Measurements from ENCODE around the gene PER2.

PER2 gene

DNA sequence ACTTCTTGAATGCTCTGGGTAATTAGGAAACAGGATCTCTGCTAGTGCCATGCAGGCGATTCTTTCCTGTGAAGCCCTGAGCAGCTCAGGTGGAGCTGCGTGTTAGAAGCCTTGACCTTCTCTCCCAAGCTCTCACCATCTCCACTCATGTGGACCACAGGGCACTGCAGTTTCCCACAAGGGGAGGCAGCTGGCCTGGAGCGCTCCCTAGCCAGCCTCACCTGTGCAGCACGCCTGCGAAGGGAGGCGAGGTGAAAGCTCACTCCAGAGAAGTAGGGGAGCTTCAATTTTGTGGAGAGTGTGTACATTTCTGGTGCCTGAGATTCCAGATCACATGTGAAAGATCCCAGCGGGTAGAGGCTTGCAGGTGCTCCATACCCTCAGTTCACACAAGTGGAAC, 37.5 kb downstream of the PER2 start:
- no peak for DNase-seq (ENCODE audit: low spot score)
- in situ Hi-C loops (cut with MboI; ENCODE audit: low sequenced_read_pairs, unreplicated experiment): no loop called here
- TF ChIP-seq, protein P1, sequence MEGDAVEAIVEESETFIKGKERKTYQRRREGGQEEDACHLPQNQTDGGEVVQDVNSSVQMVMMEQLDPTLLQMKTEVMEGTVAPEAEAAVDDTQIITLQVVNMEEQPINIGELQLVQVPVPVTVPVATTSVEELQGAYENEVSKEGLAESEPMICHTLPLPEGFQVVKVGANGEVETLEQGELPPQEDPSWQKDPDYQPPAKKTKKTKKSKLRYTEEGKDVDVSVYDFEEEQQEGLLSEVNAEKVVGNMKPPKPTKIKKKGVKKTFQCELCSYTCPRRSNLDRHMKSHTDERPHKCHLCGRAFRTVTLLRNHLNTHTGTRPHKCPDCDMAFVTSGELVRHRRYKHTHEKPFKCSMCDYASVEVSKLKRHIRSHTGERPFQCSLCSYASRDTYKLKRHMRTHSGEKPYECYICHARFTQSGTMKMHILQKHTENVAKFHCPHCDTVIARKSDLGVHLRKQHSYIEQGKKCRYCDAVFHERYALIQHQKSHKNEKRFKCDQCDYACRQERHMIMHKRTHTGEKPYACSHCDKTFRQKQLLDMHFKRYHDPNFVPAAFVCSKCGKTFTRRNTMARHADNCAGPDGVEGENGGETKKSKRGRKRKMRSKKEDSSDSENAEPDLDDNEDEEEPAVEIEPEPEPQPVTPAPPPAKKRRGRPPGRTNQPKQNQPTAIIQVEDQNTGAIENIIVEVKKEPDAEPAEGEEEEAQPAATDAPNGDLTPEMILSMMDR (IDR thresholded peaks at IDR 0.05; ENCODE audit: borderline replicate concordance, control extremely low read depth, extremely low read depth, insufficient read depth, missing control alignments): no peak

DNA sequence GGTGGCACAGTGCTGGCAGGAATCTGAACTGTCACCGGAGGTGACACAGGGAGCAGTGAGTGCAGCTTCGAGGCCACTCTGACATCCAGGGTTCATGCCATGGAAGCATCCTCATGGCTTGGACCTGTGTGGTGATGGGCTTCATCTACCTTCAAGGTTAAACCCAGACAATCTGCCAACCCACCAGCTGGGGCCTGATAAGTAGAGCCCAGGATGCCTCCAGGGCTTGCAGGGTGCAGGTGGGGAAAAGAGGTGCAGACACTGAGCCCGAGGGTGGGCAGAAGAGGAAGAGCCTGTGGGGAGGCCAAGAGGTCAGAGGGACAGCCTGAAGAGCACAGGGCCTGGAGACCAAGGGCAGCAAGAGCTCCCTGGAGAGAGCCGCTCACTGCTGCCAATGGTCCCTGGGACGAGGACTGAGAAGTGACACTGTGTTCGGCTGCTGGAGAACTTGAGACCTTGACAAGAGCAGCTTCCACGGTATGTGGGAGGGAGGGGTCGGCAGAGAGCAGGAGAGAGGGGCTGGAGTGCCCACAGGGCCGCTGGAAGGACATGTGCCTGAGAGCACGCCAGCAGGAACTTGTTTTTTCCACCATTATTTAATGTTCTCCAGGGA, 40.5 kb downstream of the PER2 start:
- TF ChIP-seq, protein P1 (IDR thresholded peaks at IDR 0.05; ENCODE audit: borderline replicate concordance, control extremely low read depth, extremely low read depth, insufficient read depth, missing control alignments): no peak
- no peak for DNase-seq (ENCODE audit: low spot score)
- in situ Hi-C loops (cut with MboI; ENCODE audit: low sequenced_read_pairs, unreplicated experiment): no loop called here

DNA sequence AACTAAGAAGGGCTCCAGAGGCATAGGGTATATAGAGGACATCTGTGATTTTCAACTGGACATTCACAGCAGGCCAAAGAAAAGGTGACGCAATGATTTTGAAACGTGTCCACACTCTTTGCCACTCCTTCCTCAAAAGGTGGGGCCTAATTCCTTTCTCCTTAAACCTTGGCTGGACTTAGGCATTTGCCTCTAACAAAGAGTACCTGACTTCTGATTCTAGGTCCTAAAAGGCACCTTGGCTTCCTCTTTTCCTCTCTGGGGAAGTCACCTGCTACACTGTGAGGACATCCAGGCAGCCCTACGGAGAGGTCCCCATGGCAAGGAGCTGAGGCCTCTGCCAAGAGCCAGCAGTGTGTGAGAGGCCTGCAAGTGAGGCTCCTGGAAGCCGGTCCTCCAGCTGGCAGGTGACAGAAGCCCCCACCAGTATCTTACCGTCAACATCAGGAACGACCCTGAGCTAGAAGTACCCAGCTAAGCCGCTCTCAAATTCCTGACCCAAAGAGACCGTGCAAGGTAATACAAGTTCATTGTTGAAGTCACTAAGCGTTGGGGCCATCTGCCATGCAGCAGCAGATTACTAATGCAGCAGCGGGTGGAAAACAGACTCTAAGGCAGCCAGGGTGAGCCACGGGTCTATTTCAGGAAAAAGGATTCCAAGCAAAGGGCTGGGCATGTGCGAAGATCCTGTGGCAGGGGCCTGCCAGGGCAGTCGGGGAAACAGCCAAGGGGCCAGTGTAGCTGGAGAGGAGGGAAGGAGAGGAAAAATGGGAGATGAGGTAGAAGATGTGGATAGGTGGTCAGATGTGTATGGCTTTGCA, 41.2 kb downstream of the PER2 start:
- TF ChIP-seq, protein P1 (IDR thresholded peaks at IDR 0.05; ENCODE audit: borderline replicate concordance, control extremely low read depth, extremely low read depth, insufficient read depth, missing control alignments): no peak
- in situ Hi-C loops (cut with MboI; ENCODE audit: low sequenced_read_pairs, unreplicated experiment): no loop called here
- DNase-seq (ENCODE audit: low spot score): no peak

DNA sequence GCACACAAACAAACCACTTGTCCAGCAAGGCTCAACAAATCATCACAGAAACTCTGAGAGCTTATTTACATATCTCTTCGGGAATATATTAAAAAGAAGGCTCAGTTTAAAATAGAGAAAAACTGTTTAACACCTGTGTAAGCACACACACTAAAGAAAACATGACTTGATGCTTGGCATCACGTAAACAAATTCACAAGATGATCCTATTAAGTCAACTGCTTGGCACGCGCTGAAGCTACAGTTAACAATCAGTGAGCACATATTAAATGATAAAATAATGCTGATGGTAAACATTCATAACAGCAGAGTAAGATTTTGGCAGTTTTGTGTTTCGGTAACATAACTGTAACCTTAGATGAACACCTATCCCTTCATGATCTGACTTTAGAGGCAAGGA, 44.3 kb downstream of the PER2 start:
- in situ Hi-C loops (cut with MboI; ENCODE audit: low sequenced_read_pairs, unreplicated experiment): no loop called here
- TF ChIP-seq, protein P1 (IDR thresholded peaks at IDR 0.05; ENCODE audit: borderline replicate concordance, control extremely low read depth, extremely low read depth, insufficient read depth, missing control alignments): no peak
- no peak for DNase-seq (ENCODE audit: low spot score)

DNA sequence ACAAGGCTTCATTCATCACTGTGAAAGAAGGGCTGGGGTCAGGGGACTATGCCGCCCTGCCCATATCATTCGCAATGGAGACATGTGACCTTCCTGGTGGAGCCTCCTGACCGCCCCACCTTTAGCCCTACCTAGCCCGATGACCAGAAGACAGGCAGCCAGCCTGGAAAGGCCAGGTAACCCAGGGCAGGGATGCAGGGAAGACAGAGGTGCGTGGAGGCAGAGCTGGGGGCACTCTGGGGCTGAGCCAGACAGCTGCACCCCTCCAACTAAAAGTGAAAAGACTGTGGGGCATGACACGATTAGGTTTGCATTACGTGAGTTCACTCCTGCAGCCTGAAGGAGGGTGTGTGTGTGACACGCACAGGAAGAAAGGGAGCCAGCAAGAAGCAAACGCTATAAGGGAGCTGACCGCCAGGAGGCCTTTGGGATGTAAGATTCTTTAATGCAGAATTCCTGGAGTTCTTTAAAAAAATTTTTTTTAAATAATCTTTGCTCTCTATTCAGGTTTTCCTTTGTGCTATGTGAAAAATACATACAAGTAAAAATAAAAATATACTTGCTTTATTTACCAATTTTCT, 44.8 kb downstream of the PER2 start:
- in situ Hi-C loops (cut with MboI; ENCODE audit: low sequenced_read_pairs, unreplicated experiment): no loop called here
- TF ChIP-seq, protein P1 (IDR thresholded peaks at IDR 0.05; ENCODE audit: borderline replicate concordance, control extremely low read depth, extremely low read depth, insufficient read depth, missing control alignments): no peak
- no peak for DNase-seq (ENCODE audit: low spot score)

DNA sequence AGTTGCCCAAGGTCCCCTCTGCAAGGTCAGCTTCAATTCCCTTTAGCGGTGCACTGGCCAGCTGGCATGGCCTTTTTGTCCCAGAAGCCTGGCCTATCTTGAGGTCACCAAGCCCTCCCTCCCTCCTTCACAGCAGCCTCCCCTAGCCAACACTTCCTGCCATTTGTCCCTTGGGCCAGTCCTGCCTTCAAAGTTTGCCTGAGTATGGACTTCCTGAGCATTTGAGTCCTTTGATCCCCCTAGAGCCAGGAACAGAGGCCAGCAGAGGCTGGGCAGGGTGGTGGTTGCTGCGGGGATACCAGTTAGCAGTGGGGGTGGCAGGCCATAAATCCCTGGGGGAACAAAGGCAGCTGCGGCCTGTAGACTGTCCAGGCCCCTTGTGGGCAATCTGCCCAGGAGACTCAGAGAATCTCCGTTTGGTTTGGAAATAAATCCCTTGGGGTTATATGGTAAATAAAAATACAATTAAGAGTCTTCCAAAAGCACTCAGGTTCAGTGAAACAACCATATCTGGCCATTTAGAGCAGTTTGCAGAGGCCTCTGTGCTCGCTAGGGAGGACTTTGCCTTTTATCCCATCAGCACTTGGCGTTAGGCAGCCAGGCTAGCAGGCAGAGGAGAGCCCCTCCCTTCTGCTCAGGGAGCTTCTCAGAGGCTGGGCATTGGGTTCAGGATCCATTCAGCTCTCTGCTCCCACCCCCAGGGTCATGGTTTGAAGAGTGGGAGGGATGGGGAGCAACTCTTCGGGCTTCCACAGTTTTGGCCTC, 45.5 kb downstream of the PER2 start:
- in situ Hi-C loops (cut with MboI; ENCODE audit: low sequenced_read_pairs, unreplicated experiment): no loop called here
- DNase-seq (ENCODE audit: low spot score): no peak
- TF ChIP-seq, protein P1 (IDR thresholded peaks at IDR 0.05; ENCODE audit: borderline replicate concordance, control extremely low read depth, extremely low read depth, insufficient read depth, missing control alignments): no peak
